Neuronal stem cell (in vitro differentiated cells): ENCODE data around the gene PRR35.
A peak's percentile ranks its signal among the peaks of the same experiment; 100 is the strongest.

Source experiments
- DNase-seq: peaks from one replicate; pipeline ENCODE4 v3.0.0-alpha.2; 2013; ENCODE audit warnings: low spot score
- H2AFZ ChIP-seq: one replicate; pipeline ENCODE4 v1.6.1; 2013; ENCODE audit warnings: mild to moderate bottlenecking, low read length, inconsistent platforms
- H2AK5ac ChIP-seq: 2 replicates; pipeline ENCODE4 v1.6.1; 2013; ENCODE audit warnings: low read depth, mild to moderate bottlenecking, inconsistent platforms, low read length, moderate library complexity, mixed read lengths
- H2BK120ac ChIP-seq: 2 replicates; pipeline ENCODE4 v1.6.1; 2013; ENCODE audit warnings: low read depth, mild to moderate bottlenecking, inconsistent platforms, low read length, moderate library complexity, mixed read lengths
- H2BK12ac ChIP-seq: one replicate; pipeline ENCODE4 v1.6.1; 2013; ENCODE audit warnings: low read length, inconsistent platforms
- H2BK15ac ChIP-seq: 2 replicates; pipeline ENCODE4 v1.6.1; 2013; ENCODE audit warnings: mild to moderate bottlenecking, low read length, inconsistent platforms, mixed read lengths
- H2BK5ac ChIP-seq: one replicate; pipeline ENCODE4 v1.6.1; 2013; ENCODE audit warnings: inconsistent platforms, mild to moderate bottlenecking, low read length, moderate library complexity
- H3K14ac ChIP-seq: one replicate; pipeline ENCODE4 v1.6.1; 2013; ENCODE audit warnings: low read length, inconsistent platforms
- H3K18ac ChIP-seq: 2 replicates; pipeline ENCODE4 v1.6.1; 2013; ENCODE audit warnings: low read length, inconsistent platforms
- H3K23ac ChIP-seq: 2 replicates; pipeline ENCODE4 v1.6.1; 2013; ENCODE audit warnings: low read depth, mild to moderate bottlenecking, mixed read lengths, low read length, inconsistent platforms; ENCODE audit not compliant: poor library complexity
- H3K27ac ChIP-seq: replicated peaks from 3 replicates; pipeline ENCODE4 v1.5.1; 2013; ENCODE audit warnings: low read length, inconsistent platforms
- H3K27me3 ChIP-seq, 3 experiments: 2 replicates each; pipeline ENCODE4 v1.6.1; 2013; ENCODE audit warnings: low read length in 3 of 3, mild to moderate bottlenecking in 2 of 3, inconsistent platforms in 1 of 3, low read depth in 1 of 3, mixed read lengths in 1 of 3, moderate library complexity in 1 of 3; ENCODE audit not compliant: control insufficient read depth in 3 of 3, insufficient read depth in 3 of 3
- H3K36me3 ChIP-seq, 2 donors: replicated peaks in 1 of 2; 2 replicates each; pipeline ENCODE4 v1.6.1; 2013; ENCODE audit warnings: low read length in 2 of 2; ENCODE audit not compliant: control insufficient read depth in 2 of 2, insufficient read depth in 2 of 2
- H3K4ac ChIP-seq: 2 replicates; pipeline ENCODE4 v1.6.1; 2013; ENCODE audit warnings: inconsistent platforms, mild to moderate bottlenecking, low read length, moderate library complexity
- H3K4me1 ChIP-seq, 2 donors: 1 replicate in 1 of 2; 2 replicates in 1 of 2; pipeline ENCODE4 v1.6.1; 2013; ENCODE audit warnings: low read length in 2 of 2, low read depth in 1 of 2; ENCODE audit not compliant: control insufficient read depth in 2 of 2, insufficient read depth in 1 of 2
- H3K4me2 ChIP-seq: one replicate; pipeline ENCODE4 v1.6.1; 2013; ENCODE audit warnings: mild to moderate bottlenecking, low read length, inconsistent platforms; ENCODE audit not compliant: insufficient read depth, poor library complexity, severe bottlenecking
- H3K4me3 ChIP-seq, 2 donors: 2 replicates each; pipeline ENCODE4 v1.5.1; 2013; ENCODE audit warnings: low read length in 2 of 2, mild to moderate bottlenecking in 2 of 2, inconsistent platforms in 1 of 2, moderate library complexity in 1 of 2
- H3K79me1 ChIP-seq: one replicate; pipeline ENCODE4 v1.6.1; 2013; ENCODE audit warnings: low read depth, mild to moderate bottlenecking, inconsistent platforms, low read length, moderate library complexity
- H3K9ac ChIP-seq: one replicate; pipeline ENCODE4 v1.6.1; 2013; ENCODE audit warnings: mild to moderate bottlenecking, low read depth, low read length, inconsistent platforms; ENCODE audit not compliant: poor library complexity
- H3K9me3 ChIP-seq, 2 donors: replicated peaks in 1 of 2; 2 replicates each; pipeline versions ENCODE3 to v1.6.1; 2013; ENCODE audit warnings: low read length in 2 of 2, mild to moderate bottlenecking in 2 of 2, inconsistent platforms in 1 of 2, low read depth in 1 of 2, mixed read lengths in 1 of 2, moderate library complexity in 1 of 2; ENCODE audit not compliant: control insufficient read depth in 2 of 2, insufficient read depth in 1 of 2
- H4K8ac ChIP-seq: one replicate; pipeline ENCODE4 v1.6.1; 2013; ENCODE audit warnings: low read depth, mild to moderate bottlenecking, inconsistent platforms, low read length, moderate library complexity
- H4K91ac ChIP-seq: one replicate; pipeline ENCODE4 v1.6.1; 2013; ENCODE audit warnings: low read length, low read depth, mild to moderate bottlenecking, inconsistent platforms; ENCODE audit not compliant: poor library complexity
- WGBS, 2 donors: extraction: QIAGEN DNeasy Blood & Tissue Kit; methylation state at CpG; one replicate each; pipeline ENCODE4 v1.1.7; 2013; ENCODE audit warnings: missing lambda C conversion rate in 2 of 2, mixed read lengths in 1 of 2; ENCODE audit not compliant: insufficient read length in 2 of 2, insufficient replicate concordance in 1 of 2; ENCODE audit errors: extremely low coverage in 2 of 2; 5-methylcytosine and 5-hydroxymethylcytosine counted together

The PRR35 gene

DNA sequence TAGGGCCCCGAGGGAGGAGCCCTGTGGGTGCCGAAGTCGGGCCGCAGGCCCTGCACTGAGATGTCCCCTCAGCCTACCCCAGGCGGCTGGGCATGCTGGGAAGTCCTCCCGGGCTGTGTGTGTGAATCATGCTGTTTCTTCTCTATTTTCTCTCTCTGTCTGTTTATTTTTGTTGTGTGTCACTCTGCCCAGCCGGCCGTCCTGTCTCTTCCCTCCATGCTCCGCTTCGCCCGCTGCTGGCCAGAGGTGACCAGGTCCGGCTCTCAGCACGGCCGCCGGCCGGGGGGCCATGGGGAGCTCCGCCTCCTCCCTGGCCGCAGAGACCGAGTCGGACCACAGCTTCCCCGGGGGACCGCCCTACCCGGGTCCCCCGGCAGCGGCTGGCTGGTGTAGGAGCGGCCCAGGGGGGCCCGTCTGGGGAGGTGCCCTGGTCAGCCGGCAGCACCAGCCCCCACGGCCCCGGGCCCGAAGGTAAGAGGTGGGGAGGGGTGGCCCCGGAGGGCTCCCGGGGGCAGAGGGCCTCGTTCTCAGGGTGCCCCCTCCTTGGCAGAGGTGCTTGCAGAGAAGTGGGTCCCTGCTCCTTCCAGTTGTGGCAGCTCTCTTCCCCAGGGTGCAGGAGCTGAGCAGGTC lies 20.2 kb upstream of the PRR35 start:
- H2BK5ac ChIP-seq, result peak overlapping the region; percentile 24
- H3K9ac ChIP-seq, result no peak overlapping the region
- no peak overlapping the region for H4K8ac ChIP-seq
- no peak overlapping the region for H2BK15ac ChIP-seq
- DNase-seq, result no peak
- H3K4me2 ChIP-seq, result no peak overlapping the region
- H3K4me3 ChIP-seq, result no peak overlapping the region
- H2BK120ac ChIP-seq, result no peak overlapping the region
- no peak overlapping the region for H2AFZ ChIP-seq
- peaks cover 5 to 10% of the 10 kb centered on the region in 2 donors for H3K36me3 ChIP-seq
- H3K9me3 ChIP-seq, result peaks cover 0 to 2% of the 10 kb centered on the region in 2 donors
- H3K14ac ChIP-seq, result no peak overlapping the region
- no peak overlapping the region for H4K91ac ChIP-seq
- H3K4ac ChIP-seq, result no peak overlapping the region
- no peak overlapping the region for H3K18ac ChIP-seq
- H2AK5ac ChIP-seq, result no peak overlapping the region
- peaks cover 45% of the 10 kb centered on the region for H3K79me1 ChIP-seq
- no CpG with 5 or more reads among the region's 34 CpGs for WGBS, 2 donors
- H3K27me3 ChIP-seq, result no peaks in the 10 kb centered on the region
- no peaks in the 10 kb centered on the region for H3K4me1 ChIP-seq
- H3K23ac ChIP-seq, result no peak overlapping the region
- no peak overlapping the region for H3K27ac ChIP-seq
- no peak overlapping the region for H2BK12ac ChIP-seq

DNA sequence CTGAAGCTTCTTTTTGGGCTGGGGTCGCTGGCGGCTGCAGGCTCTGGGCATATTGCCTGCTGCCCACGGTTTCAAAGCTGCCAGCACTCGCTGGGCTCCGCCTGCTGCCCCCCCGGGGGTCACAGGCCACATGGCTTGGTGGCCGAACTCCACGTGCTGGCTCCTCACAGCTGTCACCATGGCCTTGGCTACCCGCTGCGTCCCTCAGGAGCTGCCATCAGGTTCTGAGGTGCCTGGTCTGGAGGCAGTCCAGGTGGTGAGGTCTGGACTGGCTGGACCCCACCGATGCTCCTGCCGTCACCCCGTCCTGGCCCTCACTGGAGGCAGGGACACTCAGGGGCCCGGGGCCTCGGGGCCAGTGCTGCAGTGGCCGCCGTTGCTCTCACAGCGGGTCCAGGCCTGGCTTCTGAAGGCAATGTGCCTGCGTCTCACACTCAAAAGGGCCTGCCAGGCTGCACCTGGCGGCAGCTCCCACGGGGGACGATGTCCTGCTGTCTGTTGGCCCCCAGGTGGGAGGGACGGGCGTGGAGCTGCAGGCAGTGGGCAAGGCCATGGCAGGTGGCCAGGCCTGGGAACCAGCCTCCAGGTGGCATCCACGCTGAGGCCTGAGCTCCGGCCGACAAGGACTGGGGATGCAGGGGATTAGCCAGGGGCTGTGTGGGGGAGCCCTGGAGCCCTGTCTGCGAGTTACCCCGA lies 19.4 kb upstream of the PRR35 start:
- no peak overlapping the region for H3K18ac ChIP-seq

GRCh38 chr16:543301-544164 lies 16.7 kb upstream of the PRR35 start:
- Histone ChIP-seq H2BK12ac (peak overlapping the region; percentile 58), H3K36me3 (peaks cover 4 to 6% of the 10 kb centered on the region in 2 donors), H3K9ac (no peak overlapping the region), H3K4me2 (no peak overlapping the region), H3K79me1 (peaks cover 33% of the 10 kb centered on the region), H2BK5ac (peak overlapping the region; percentile 82), H3K4me3 (no peak overlapping the region), H2BK15ac (no peak overlapping the region), H4K8ac (peak overlapping the region; percentile 43), H4K91ac (no peak overlapping the region), H3K18ac (peak overlapping the region; percentile 76), H3K4ac (peak overlapping the region; percentile 37), H2AFZ (no peak overlapping the region), H3K9me3 (peaks cover 0 to 2% of the 10 kb centered on the region in 2 donors), H3K27ac (no peak overlapping the region), H3K4me1 (no peaks in the 10 kb centered on the region), H2AK5ac (peak overlapping the region; percentile 21), H3K27me3 (no peaks in the 10 kb centered on the region), H3K14ac (peak overlapping the region; percentile 89), H2BK120ac (no peak overlapping the region), H3K23ac (no peak overlapping the region)
- DNase-seq, result no peak
- no CpG with 5 or more reads among the region's 51 CpGs for WGBS, 2 donors

More for the DNA sequence above, 19.4 kb upstream of the PRR35 start:
- Histone ChIP-seq H3K14ac (no peak overlapping the region), H3K9ac (no peak overlapping the region), H3K4ac (no peak overlapping the region), H3K4me1 (no peaks in the 10 kb centered on the region), H4K8ac (no peak overlapping the region), H3K23ac (peak overlapping the region; percentile 73), H3K27ac (no peak overlapping the region), H2AFZ (no peak overlapping the region), H2BK15ac (no peak overlapping the region), H3K79me1 (peaks cover 42% of the 10 kb centered on the region), H2BK12ac (no peak overlapping the region), H3K27me3 (no peaks in the 10 kb centered on the region), H4K91ac (no peak overlapping the region), H3K4me2 (no peak overlapping the region), H2BK5ac (peak overlapping the region; percentile 53), H3K36me3 (peaks cover 5 to 6% of the 10 kb centered on the region in 2 donors), H2AK5ac (no peak overlapping the region), H3K9me3 (peaks cover 0 to 2% of the 10 kb centered on the region in 2 donors), H2BK120ac (no peak overlapping the region), H3K4me3 (no peak overlapping the region)
- DNase-seq, result no peak
- WGBS, 2 donors, result no CpG with 5 or more reads among the region's 29 CpGs

- Histone ChIP-seq H3K4me3 (no peak overlapping the region), H3K9ac (no peak overlapping the region), H3K4me2 (no peak overlapping the region), H3K14ac (no peak overlapping the region), H2AFZ (no peak overlapping the region), H2BK15ac (no peak overlapping the region), H4K91ac (no peak overlapping the region), H3K27ac (no peak overlapping the region), H3K36me3 (peaks cover 4 to 10% of the 10 kb centered on the region in 2 donors), H2BK120ac (no peak overlapping the region), H3K27me3 (no peaks in the 10 kb centered on the region), H2BK12ac (no peak overlapping the region), H3K23ac (peak overlapping the region; percentile 65), H3K4ac (no peak overlapping the region), H3K79me1 (peaks cover 32% of the 10 kb centered on the region), H2BK5ac (no peak overlapping the region), H3K4me1 (no peaks in the 10 kb centered on the region), H3K9me3 (peaks cover 0 to 2% of the 10 kb centered on the region in 2 donors), H3K18ac (no peak overlapping the region), H4K8ac (no peak overlapping the region), H2AK5ac (no peak overlapping the region)
- no peak for DNase-seq
- WGBS, 2 donors, result no CpG with 5 or more reads among the region's 46 CpGs
These were observed 15.7 kb upstream of the PRR35 start for GRCh38 chr16:544517-544916.
